ENCODE results near the gene TCF19.

Gene TCF19

GRCh38 chr6:31202259-31203166 lies 44.1 kb downstream of the TCF19 start:
- DNase-seq (ENCODE audit: extremely low read depth in 1 of 2, low read depth in 1 of 2), result no peak

- DNase-seq (ENCODE audit: extremely low read depth in 1 of 2, low read depth in 1 of 2), result no peak
These were observed 45.1 kb downstream of the TCF19 start for GRCh38 chr6:31203345-31203979.

- no peak for DNase-seq (ENCODE audit: extremely low read depth in 1 of 2, low read depth in 1 of 2)
These were observed 46.4 kb downstream of the TCF19 start for GRCh38 chr6:31204751-31205145.

GRCh38 chr6:31205638-31206037 lies 47.2 kb downstream of the TCF19 start:
- no peak for DNase-seq (ENCODE audit: extremely low read depth in 1 of 2, low read depth in 1 of 2)

GRCh38 chr6:31208506-31208905 lies 50.1 kb downstream of the TCF19 start:
- DNase-seq (ENCODE audit: extremely low read depth in 1 of 2, low read depth in 1 of 2), result no peak

- DNase-seq (ENCODE audit: extremely low read depth in 1 of 2, low read depth in 1 of 2), result no peak
These were observed 50.7 kb downstream of the TCF19 start for GRCh38 chr6:31209137-31209536.

- no peak for DNase-seq (ENCODE audit: extremely low read depth in 1 of 2, low read depth in 1 of 2)
These were observed 51.7 kb downstream of the TCF19 start for GRCh38 chr6:31210123-31210522.

- no peak for DNase-seq (ENCODE audit: extremely low read depth in 1 of 2, low read depth in 1 of 2)
These were observed 52.5 kb downstream of the TCF19 start for GRCh38 chr6:31210741-31211532.

Measured in activated CD8-positive, alpha-beta memory T cell treated with anti-CD3 and anti-CD28 coated beads for 1 hour (primary cell).